GM21825 (cell line): ENCODE data around the gene FOLR3.
A peak's percentile ranks its signal among the peaks of the same experiment; 100 is the strongest.
"Not testable (repeated sequence)": the region's sequence is repeated elsewhere in the genome, so short reads cannot be mapped to it uniquely, and the experiment has no call there.

Experiments used
- ATAC-seq: cut with Tn5 transposase; IDR thresholded peaks from one replicate; pipeline ENCODE4 v1.9.1; 2021; ENCODE audit warnings: mild to moderate bottlenecking, moderate library complexity; ENCODE audit not compliant: unreplicated experiment

Gene FOLR3

GRCh38 chr11:72135473-72135872 is at the start of gene FOLR3:
Gene FOLR3, plus strand, starts transcription at chr11:72135725. Its CDS starts 228 bp downstream, at chr11:72135953.
- not testable (repeated sequence) for ATAC-seq

- ATAC-seq, result no peak
These were observed 47.3 kb upstream of the FOLR3 start for GRCh38 chr11:72088076-72088808.

- peak; percentile 52 for ATAC-seq
These were observed 44.2 kb upstream of the FOLR3 start for GRCh38 chr11:72091292-72091691.

GRCh38 chr11:72098741-72099140 is 36.8 kb upstream of the FOLR3 start:
- no peak for ATAC-seq

- no peak for ATAC-seq
These were observed 35.5 kb upstream of the FOLR3 start for GRCh38 chr11:72100009-72100408.

- no peak for ATAC-seq
These were observed 35.1 kb upstream of the FOLR3 start for GRCh38 chr11:72100462-72100861.

GRCh38 chr11:72102162-72102561 is 33.4 kb upstream of the FOLR3 start:
- ATAC-seq, result no peak

- peak; percentile 3 for ATAC-seq
These were observed 32.9 kb upstream of the FOLR3 start for GRCh38 chr11:72102631-72102945.

- peak; percentile 73 for ATAC-seq
These were observed 32.4 kb upstream of the FOLR3 start, which contains the start of gene LAMTOR1 for GRCh38 chr11:72102946-72103753. Gene LAMTOR1, minus strand, starts transcription at chr11:72103297. Its CDS starts 73 bp downstream, at chr11:72103224.

GRCh38 chr11:72103754-72104167 is 31.8 kb upstream of the FOLR3 start:
- ATAC-seq, result no peak

GRCh38 chr11:72105888-72106287 is 29.6 kb upstream of the FOLR3 start, which contains the start of gene TOMT:
Gene TOMT, plus strand, starts transcription at chr11:72105924. Its CDS starts 28 bp downstream, at chr11:72105952.
- no peak for ATAC-seq

GRCh38 chr11:72111300-72112142 is 24.0 kb upstream of the FOLR3 start:
- no peak for ATAC-seq

- peak; percentile 75 for ATAC-seq
These were observed 23.2 kb upstream of the FOLR3 start, which contains the start of gene ANAPC15 for GRCh38 chr11:72112143-72112977. Gene ANAPC15, minus strand, starts transcription at chr11:72112695. Its CDS starts 1,419 bp downstream, at chr11:72111276.

GRCh38 chr11:72112978-72113808 is 22.3 kb upstream of the FOLR3 start:
- ATAC-seq, result peak; percentile 1

- no peak for ATAC-seq
These were observed 21.0 kb upstream of the FOLR3 start for GRCh38 chr11:72114570-72114969.

GRCh38 chr11:72116019-72116755 is 19.3 kb upstream of the FOLR3 start:
- no peak for ATAC-seq

- no peak for ATAC-seq
These were observed 16.3 kb upstream of the FOLR3 start for GRCh38 chr11:72119198-72119597.

GRCh38 chr11:72120930-72121329 is 14.6 kb upstream of the FOLR3 start:
- ATAC-seq, result no peak
